PC-9 (cell line): ENCODE results near the gene HDAC5. TPM values are rescaled to one million over a fixed set of nuclear protein-coding genes. Genes with fewer than 3 reads are reported as not detected.

Experiments used
- BruUV-seq: library from RNA; stranded (reverse); fragments of 400-500 nt; replicated peaks from 2 replicates; lab custom pipeline; 2021; lab: Mats Ljungman, UMichigan
- CTCF ChIA-PET: fragments of 300-600 bp; sonication (Branson Sonifier 250); formaldehyde crosslinking; loops from one replicate; lab custom pipeline; 2022; ENCODE audit warnings: antibody characterized with exemption; lab: Charles Lee
- POLR2A ChIA-PET: fragments of 300-600 bp; sonication (Branson Sonifier 250); formaldehyde crosslinking; loops from one replicate; lab custom pipeline; 2022; ENCODE audit warnings: antibody characterized with exemption; ENCODE audit not compliant: unreplicated experiment; lab: Charles Lee
- DNase-seq, 2 experiments: peaks; one replicate each; pipeline versions ENCODE4 v3.0.0 to v3.0.0-alpha.2; 2015 to 2022; ENCODE audit warnings: mixed read lengths in 1 of 2
- H2AFZ ChIP-seq: fragments of 200-600 bp; sonication (generic); 2 replicates; pipeline ENCODE4 v1.8.1; 2017; ENCODE audit warnings: antibody characterized with exemption
- H3F3A ChIP-seq: fragments of 200-600 bp; sonication (generic); 2 replicates; pipeline ENCODE4 v1.8.1; 2017; ENCODE audit warnings: antibody characterized with exemption, mild to moderate bottlenecking, low read depth; ENCODE audit not compliant: insufficient read depth
- H3K27ac ChIP-seq: fragments of 200-600 bp; sonication (generic); 2 replicates; pipeline ENCODE4 v1.6.1; 2016; ENCODE audit warnings: mixed run types
- H3K27me3 ChIP-seq: fragments of 200-600 bp; sonication (generic); 2 replicates; pipeline ENCODE4 v1.6.1; 2016; ENCODE audit warnings: low read depth, mixed run types; ENCODE audit not compliant: insufficient read depth
- H3K36me3 ChIP-seq: fragments of 200-600 bp; sonication (generic); 2 replicates; pipeline ENCODE4 v1.6.1; 2016; ENCODE audit warnings: low read depth, mixed run types
- H3K4me1 ChIP-seq: fragments of 200-600 bp; sonication (generic); replicated peaks from 2 replicates; pipeline ENCODE4 v1.6.1; 2016; ENCODE audit warnings: mixed run types; ENCODE audit not compliant: insufficient read depth
- H3K4me2 ChIP-seq: fragments of 200-600 bp; sonication (generic); 2 replicates; pipeline ENCODE4 v1.6.1; 2017; ENCODE audit warnings: mixed run types
- H3K4me3 ChIP-seq: fragments of 200-600 bp; sonication (generic); 2 replicates; pipeline ENCODE4 v1.6.1; 2016; ENCODE audit warnings: mixed run types
- H3K79me2 ChIP-seq: fragments of 200-600 bp; sonication (generic); 2 replicates; pipeline ENCODE4 v1.6.1; 2017; ENCODE audit warnings: low read depth, mixed run types
- H3K9me2 ChIP-seq: fragments of 200-600 bp; sonication (generic); 2 replicates; pipeline ENCODE4 v1.8.1; 2017; ENCODE audit warnings: mild to moderate bottlenecking; ENCODE audit not compliant: insufficient read depth
- H3K9me3 ChIP-seq: fragments of 200-600 bp; sonication (generic); 2 replicates; pipeline ENCODE4 v1.8.1; 2016; ENCODE audit warnings: low read depth; ENCODE audit not compliant: insufficient read depth
- H4K20me1 ChIP-seq: fragments of 200-600 bp; sonication (generic); 2 replicates; pipeline ENCODE4 v1.8.1; 2017; ENCODE audit not compliant: insufficient read depth
- EZH2 ChIP-seq: fragments of 200-600 bp; sonication (generic); IDR thresholded peaks from 2 replicates; pipeline ENCODE4 v1.8.0; 2017; ENCODE audit warnings: antibody characterized with exemption, low read depth
- intact Hi-C: fragments of 100-400 bp; cut with micrococcal nuclease; formaldehyde crosslinking; loops from one replicate; pipeline ENCODE4 v1.10.0; 2022; ENCODE audit not compliant: unreplicated experiment
- total RNA-seq: library from RNA; stranded (reverse); gene quantifications from 2 replicates; pipeline ENCODE4 v1.2.3, GENCODE V29; 2021
- TF ChIP-seq, protein P1 (sequence below): fragments of 200-600 bp; sonication (generic); conservative IDR thresholded peaks from 2 replicates; pipeline ENCODE4 v1.6.1; 2017; ENCODE audit warnings: mixed run types, antibody characterized with exemption, mild to moderate bottlenecking, moderate library complexity

HDAC5 gene
- total RNA-seq, 1 experiment from 2014 or later: 24.0 TPM

DNA sequence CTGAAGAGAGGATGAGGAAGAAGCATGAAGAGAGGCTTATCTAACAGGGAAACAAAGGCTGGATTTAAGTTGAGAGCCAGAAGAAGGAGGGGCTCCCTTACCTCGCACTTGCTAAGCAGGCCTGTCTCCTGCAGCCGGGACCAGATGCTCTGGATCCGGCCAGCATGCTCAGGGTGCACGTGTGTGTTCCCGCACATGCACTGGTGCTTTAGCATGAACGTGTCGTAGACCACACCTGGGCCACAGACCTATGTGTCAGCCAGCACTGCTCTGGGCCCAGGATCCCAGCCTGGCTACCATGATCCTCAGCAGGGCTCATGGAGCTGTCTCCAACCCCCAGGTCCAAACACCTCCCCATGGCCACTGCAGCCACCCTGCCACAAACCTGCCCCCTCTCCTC is 38.5 kb downstream of the HDAC5 start:
- Histone ChIP-seq H4K20me1 (no peaks in the 10 kb centered on the region), H3K79me2 (no peaks in the 10 kb centered on the region), H3K27me3 (no peaks in the 10 kb centered on the region), H2AFZ (no peak overlapping the region), H3K9me2 (no peaks in the 10 kb centered on the region), H3K4me1 (peaks cover 16% of the 10 kb centered on the region), H3K4me3 (no peak overlapping the region), H3K4me2 (no peak overlapping the region), H3K9me3 (no peaks in the 10 kb centered on the region), H3K27ac (no peak overlapping the region), H3K36me3 (no peaks in the 10 kb centered on the region; the same call in 1 of the 2 replicates), H3F3A (peaks cover 17% of the 10 kb centered on the region)
- BruUV-seq: no TSS peak
- intact Hi-C loops: no loop called here
- POLR2A ChIA-PET: no interaction called here
- TF ChIP-seq, protein P1, sequence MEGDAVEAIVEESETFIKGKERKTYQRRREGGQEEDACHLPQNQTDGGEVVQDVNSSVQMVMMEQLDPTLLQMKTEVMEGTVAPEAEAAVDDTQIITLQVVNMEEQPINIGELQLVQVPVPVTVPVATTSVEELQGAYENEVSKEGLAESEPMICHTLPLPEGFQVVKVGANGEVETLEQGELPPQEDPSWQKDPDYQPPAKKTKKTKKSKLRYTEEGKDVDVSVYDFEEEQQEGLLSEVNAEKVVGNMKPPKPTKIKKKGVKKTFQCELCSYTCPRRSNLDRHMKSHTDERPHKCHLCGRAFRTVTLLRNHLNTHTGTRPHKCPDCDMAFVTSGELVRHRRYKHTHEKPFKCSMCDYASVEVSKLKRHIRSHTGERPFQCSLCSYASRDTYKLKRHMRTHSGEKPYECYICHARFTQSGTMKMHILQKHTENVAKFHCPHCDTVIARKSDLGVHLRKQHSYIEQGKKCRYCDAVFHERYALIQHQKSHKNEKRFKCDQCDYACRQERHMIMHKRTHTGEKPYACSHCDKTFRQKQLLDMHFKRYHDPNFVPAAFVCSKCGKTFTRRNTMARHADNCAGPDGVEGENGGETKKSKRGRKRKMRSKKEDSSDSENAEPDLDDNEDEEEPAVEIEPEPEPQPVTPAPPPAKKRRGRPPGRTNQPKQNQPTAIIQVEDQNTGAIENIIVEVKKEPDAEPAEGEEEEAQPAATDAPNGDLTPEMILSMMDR: no peak
- no peak for TF ChIP-seq EZH2
- CTCF ChIA-PET: interaction anchor here (0.6 to 2.0 kb wide), 4 partner anchors 11 to 83 kb away, joined by 3 to 27 read pairs (median 10); no protein-coding TSS in a partner anchor
- DNase-seq: no peak

DNA sequence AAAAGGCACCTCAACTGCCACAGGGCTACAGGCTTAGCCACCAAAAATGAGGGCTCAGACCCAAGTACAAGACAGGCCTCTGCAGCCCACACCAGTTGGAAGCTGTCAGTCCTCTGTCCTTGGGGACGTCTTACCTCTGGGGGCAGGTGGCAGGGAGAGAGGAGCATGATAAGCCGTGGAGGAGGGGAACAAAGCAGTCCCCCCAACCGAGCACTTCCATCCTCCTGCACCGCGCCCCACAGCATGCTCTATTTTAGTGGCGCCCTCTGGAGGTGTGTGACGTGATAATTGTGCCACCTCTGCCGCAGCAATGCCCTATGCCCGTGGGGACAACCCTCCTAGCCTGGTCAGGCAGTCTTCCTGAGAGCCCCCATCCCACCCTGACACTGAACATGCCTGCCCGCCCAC is 39.3 kb downstream of the HDAC5 start:
- Histone ChIP-seq H3K27ac (no peak overlapping the region), H3K79me2 (no peaks in the 10 kb centered on the region), H3F3A (peaks cover 15% of the 10 kb centered on the region), H3K4me1 (peaks cover 16% of the 10 kb centered on the region), H3K4me3 (no peak overlapping the region), H3K9me3 (no peaks in the 10 kb centered on the region), H3K4me2 (no peak overlapping the region), H4K20me1 (no peaks in the 10 kb centered on the region), H2AFZ (no peak overlapping the region), H3K36me3 (no peaks in the 10 kb centered on the region; the same call in 1 of the 2 replicates), H3K9me2 (no peaks in the 10 kb centered on the region), H3K27me3 (no peaks in the 10 kb centered on the region)
- POLR2A ChIA-PET: interaction anchor here (0.6 kb wide), 3 partner anchors 54 to 78 kb away, joined by 4 to 7 read pairs (median 5); no protein-coding TSS in a partner anchor
- intact Hi-C loops: no loop called here
- CTCF ChIA-PET: interaction anchor here (0.6 to 2.0 kb wide), 10 partner anchors 12 to 102 kb away, joined by 3 to 27 read pairs (median 7); partner anchors contain the start of genes HDAC5 and TMUB2
- TF ChIP-seq EZH2: no peak
- TF ChIP-seq, protein P1: peak; percentile 54
- no peak for DNase-seq
- BruUV-seq: no TSS peak

DNA sequence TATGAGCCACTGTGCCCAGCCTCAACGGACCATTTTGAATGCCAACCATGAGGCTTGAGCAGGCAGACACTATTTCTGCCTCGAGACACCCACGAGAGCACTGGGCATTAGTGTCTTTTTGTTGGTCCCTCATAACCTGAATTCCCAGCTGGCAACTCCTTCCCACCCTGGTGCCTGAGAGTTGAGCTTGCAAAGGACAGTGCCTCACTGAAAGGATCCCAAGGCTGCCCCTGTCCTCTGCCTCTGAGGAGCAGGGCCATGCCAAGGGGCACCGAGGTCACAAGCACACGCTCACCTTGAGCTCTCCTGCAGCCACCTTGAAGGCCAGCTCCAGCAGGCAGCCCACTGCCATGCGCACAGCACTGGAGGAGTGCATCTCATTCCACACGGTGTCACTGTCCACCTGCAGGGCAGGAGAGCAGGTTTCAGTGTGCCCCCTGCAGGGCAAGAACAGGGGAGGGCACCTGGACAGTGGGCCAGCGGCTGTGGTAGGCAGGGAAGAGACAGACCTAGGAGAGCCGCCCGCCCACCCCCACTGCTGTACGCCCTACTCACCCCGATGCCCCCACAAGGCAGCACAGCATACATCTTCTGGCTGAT is 40.1 kb downstream of the HDAC5 start:
- Histone ChIP-seq H3K4me1 (peaks cover 16% of the 10 kb centered on the region), H3K79me2 (no peaks in the 10 kb centered on the region), H3K9me2 (no peaks in the 10 kb centered on the region), H3K9me3 (no peaks in the 10 kb centered on the region), H3K27me3 (no peaks in the 10 kb centered on the region), H2AFZ (no peak overlapping the region), H3K36me3 (no peaks in the 10 kb centered on the region), H3F3A (peaks cover 10% of the 10 kb centered on the region), H3K27ac (no peak overlapping the region), H4K20me1 (no peaks in the 10 kb centered on the region), H3K4me2 (no peak overlapping the region), H3K4me3 (no peak overlapping the region)
- no TSS peak for BruUV-seq
- TF ChIP-seq, protein P1: peak; percentile 71
- TF ChIP-seq EZH2: no peak
- DNase-seq: peak; percentile 58 to 63
- ChIA-PET POLR2A (interaction anchor here (0.5 to 0.6 kb wide), 5 partner anchors 13 to 78 kb away, joined by 3 to 15 read pairs (median 5); partner anchors contain the start of gene HDAC5), CTCF (interaction anchor here (0.5 to 2.0 kb wide), 11 partner anchors 22 to 140 kb away, joined by 3 to 14 read pairs (median 7); partner anchors contain the start of genes HDAC5 and TMUB2)
- intact Hi-C loops: loop anchor here (1.0 kb wide), 2 partner anchors 32 to 85 kb away; no protein-coding TSS in a partner anchor
